Epithelial cell of prostate (primary cell): ENCODE results near the gene HCAR3.
"Not testable (repeated sequence)": the region's sequence is repeated elsewhere in the genome, so short reads cannot be mapped to it uniquely, and the experiment has no call there.

Experiments used
- DNase-seq: peaks from one replicate; pipeline ENCODE4 v3.0.0-alpha.2; 2011; ENCODE audit warnings: low read depth, low spot score
- H3K27ac ChIP-seq: fragments of 450-650 bp; 2 replicates; pipeline ENCODE4 v1.5.1; 2017; ENCODE audit warnings: mild to moderate bottlenecking

Gene HCAR3

DNA sequence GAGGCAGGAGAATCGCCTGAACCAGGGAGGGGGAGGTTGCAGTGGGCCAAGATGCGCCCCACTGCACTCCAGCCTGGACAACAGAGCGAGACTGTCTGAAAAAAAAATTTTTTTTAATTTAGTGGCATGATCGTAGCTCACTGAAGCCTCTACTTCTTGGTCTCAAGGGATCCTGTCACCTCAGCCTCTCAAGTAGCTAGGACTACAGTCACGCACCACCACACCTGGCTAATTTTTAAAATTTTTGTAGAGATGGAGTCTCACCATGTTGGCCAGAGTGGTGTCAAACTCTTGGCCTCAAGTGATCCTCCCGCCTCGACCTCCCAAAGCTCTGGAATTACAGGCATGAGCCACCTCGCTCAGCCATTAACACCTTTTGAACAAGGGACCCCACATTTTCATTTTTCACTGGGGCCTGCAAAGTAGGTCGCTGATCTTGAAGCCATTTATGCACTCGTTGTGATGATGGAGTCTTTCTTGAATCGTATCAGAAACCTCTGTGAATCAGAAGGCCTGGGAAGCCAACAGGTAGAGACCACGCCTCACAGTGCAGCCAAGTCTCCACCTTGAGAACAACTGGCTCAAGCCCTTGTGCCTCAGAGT, 8.1 kb upstream of the HCAR3 start:
- DNase-seq = no peak
- H3K27ac ChIP-seq = peak overlapping the region; percentile 87

GRCh38 chr12:122722387-122722786, 5.8 kb upstream of the HCAR3 start:
- peak overlapping the region; percentile 98 for H3K27ac ChIP-seq
- DNase-seq = no peak

DNA sequence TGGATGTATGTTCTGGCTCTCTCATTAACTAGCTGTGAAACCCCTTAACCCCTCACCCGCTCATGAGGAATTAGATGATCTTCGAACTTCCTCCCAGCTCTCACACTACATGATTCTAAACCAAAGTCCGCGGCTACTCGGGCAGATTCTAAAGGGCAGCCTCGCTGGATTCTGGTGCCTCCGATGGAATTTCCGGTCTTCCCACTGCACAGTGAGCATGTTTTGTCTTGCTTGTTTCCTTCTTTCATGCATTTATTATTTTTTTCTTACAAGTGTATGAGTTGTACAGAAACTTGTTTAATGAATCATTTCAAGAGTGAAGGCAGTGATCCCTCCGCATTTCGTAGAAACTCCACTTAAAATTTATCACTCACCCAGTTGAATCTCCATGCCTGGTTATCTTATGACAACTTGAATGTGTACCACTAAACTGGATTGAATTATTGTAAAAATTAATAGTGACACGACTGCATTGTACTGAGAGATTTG, 4.5 kb upstream of the HCAR3 start:
- DNase-seq = peak; percentile 92
- peak overlapping the region; percentile 98 for H3K27ac ChIP-seq

DNA sequence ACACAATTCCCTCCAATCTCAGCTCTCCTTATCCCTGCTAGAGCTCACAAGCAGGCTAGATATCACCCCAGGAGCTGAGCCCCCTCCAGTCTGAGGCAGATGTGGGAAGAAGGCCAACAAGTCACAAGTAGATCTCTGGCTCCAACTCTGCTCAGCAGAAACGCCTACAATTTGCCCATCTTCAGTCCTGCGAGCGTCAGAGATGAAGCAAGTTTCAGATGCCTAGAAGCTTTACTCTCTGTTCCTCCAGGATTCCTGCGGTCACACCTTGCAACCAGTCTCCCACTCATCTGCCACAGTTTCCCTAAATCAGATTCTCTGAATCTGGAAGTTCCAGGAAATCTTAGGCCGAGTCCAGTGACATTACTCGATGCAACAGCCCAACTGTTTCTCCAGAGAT, 1.4 kb downstream of the HCAR3 start:
- not testable (repeated sequence) for DNase-seq, H3K27ac ChIP-seq

GRCh38 chr12:122713491-122714188, 3.0 kb downstream of the HCAR3 start:
- peak overlapping the region; percentile 49 for H3K27ac ChIP-seq
- not testable (repeated sequence) for DNase-seq

GRCh38 chr12:122711266-122711665, 5.3 kb downstream of the HCAR3 start:
- not testable (repeated sequence) for DNase-seq, H3K27ac ChIP-seq

- not testable (repeated sequence) for DNase-seq, H3K27ac ChIP-seq
Measured at GRCh38 chr12:122710341-122710740, 6.3 kb downstream of the HCAR3 start.

- not testable (repeated sequence) for H3K27ac ChIP-seq, DNase-seq
Measured at GRCh38 chr12:122709287-122709686, 7.3 kb downstream of the HCAR3 start.

DNA sequence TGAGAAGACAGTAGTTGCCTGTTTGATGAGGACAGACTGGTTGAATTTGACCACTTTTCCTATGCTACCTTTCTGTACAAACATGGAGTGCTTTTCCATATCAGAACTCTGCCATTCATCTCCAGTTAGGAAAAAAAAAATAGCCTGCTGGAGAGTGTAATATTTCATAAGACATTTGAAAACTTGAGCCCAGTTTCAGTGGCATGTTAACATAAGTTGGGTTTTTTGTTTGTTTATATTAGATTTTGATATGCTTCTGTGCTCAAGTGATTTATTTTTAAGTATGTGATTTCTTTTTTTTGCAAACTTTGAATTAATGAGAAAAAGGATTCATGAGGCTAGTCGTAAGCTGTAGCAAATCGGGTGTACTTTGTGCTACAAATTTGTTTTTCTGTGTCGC, 12.8 kb downstream of the HCAR3 start:
- H3K27ac ChIP-seq = peak overlapping the region; percentile 29
- DNase-seq = not testable (repeated sequence)

- peak within 1 kb of the TSS; percentile 29 for H3K27ac ChIP-seq
- DNase-seq = peak; percentile 85
Measured at GRCh38 chr12:122702890-122703611, 13.6 kb downstream of the HCAR3 start, which contains the start of gene HCAR2. Gene HCAR2, minus strand, starts transcription at chr12:122703357. Its CDS starts 74 bp downstream, at chr12:122703283.

DNA sequence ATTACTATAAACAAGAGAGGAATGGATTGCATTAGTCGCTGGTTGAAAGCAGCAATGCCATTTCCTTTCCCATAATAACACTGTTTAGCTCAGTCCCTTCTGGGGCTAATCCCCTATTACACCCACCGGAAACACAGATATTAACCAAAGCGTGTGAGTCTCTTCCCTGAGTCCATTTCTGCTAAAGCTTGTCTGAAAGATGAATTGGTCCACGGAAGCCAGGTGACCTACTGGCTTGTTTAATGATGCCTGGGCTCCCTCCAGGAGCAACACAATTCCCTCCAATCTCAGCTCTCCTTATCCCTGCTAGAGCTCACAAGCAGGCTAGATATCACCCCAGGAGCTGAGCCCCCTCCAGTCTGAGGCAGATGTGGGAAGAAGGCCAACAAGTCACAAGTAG, 15.1 kb downstream of the HCAR3 start:
- H3K27ac ChIP-seq = peak overlapping the region; percentile 59
- not testable (repeated sequence) for DNase-seq

- not testable (repeated sequence) for DNase-seq
- H3K27ac ChIP-seq = peak overlapping the region; percentile 63
Measured at GRCh38 chr12:122700038-122700710, 16.4 kb downstream of the HCAR3 start.

- not testable (repeated sequence) for DNase-seq
- H3K27ac ChIP-seq = peak overlapping the region; percentile 63
Measured at GRCh38 chr12:122696922-122697321, 19.7 kb downstream of the HCAR3 start.

DNA sequence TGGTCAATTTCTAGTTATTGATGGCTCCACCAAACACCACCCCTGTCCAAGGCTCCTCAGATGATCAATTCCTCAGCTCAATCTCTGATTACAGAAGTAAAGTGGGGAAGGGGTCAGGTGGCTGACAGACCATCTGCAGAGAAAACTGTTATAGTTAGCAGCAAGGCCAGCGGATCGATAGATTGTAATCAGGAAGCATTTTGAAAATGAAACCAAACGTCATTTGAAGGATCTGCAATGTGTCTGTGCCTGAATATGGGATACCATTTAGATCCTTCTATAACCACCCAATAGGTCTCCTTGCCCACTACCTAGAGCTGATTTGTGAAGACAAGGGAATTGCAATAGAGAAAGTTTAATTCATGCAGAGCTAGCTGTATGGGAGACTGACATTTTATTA, 25.0 kb downstream of the HCAR3 start:
- no peak overlapping the region for H3K27ac ChIP-seq

GRCh38 chr12:122688291-122688690, 28.3 kb downstream of the HCAR3 start:
- no peak overlapping the region for H3K27ac ChIP-seq
- DNase-seq = no peak

More for the DNA sequence above, 25.0 kb downstream of the HCAR3 start:
- DNase-seq = no peak

- no peak for DNase-seq
- H3K27ac ChIP-seq = no peak overlapping the region
Measured at GRCh38 chr12:122687086-122687485, 29.5 kb downstream of the HCAR3 start.

DNA sequence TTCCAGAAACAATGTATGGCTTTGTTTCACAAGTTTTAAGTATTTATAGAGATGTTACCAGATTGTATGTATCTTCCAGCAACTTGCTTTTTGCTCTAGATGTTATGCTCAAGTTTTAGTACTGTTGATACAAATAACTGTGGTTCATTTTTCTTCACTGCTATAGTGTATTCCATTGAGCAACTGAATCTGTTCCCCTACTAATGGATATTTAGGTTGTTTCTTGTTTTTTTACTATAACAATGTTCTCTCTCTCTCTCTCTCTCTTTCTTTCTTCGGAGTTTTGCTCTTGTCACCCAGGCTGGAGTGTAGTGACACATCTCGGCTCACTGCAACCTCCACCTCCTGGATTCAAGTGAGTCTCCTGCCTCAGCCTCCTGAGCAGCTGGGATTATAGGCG, 30.1 kb downstream of the HCAR3 start:
- H3K27ac ChIP-seq = no peak overlapping the region
- no peak for DNase-seq

DNA sequence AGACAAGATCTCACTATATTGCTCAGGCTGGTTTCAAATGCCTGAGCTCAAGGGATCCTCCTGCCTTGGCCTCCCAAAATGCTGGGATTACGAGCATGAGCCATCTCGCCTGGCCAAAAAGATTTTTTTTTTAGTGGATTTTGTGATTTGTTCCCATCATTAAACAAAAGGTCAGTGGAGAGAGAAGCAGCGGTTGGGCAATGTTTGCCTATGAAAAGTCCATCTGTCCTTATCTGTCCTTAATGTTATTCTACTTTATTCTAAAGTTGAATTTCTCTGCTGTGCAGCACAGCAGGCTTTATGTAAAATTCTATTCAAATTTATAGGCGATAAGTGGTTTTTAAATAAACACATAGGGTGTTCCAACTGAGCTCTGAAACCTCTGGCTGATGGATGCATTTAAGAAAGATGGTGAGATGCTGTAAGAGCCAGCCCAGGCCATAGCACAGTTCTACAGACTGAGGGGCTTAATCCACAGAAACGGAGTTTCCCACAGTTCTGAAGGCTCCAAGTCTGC, 32.3 kb downstream of the HCAR3 start:
- H3K27ac ChIP-seq = no peak overlapping the region

GRCh38 chr12:122681814-122682213, 34.8 kb downstream of the HCAR3 start:
- DNase-seq = no peak
- no peak overlapping the region for H3K27ac ChIP-seq

More for the DNA sequence above, 32.3 kb downstream of the HCAR3 start:
- no peak for DNase-seq

GRCh38 chr12:122680989-122681388, 35.6 kb downstream of the HCAR3 start:
- not testable (repeated sequence) for H3K27ac ChIP-seq, DNase-seq
